ENCODE results near the gene DEFB131B.
"Not testable (repeated sequence)": the region's sequence is repeated elsewhere in the genome, so short reads cannot be mapped to it uniquely, and the experiment has no call there.

- TF ChIP-seq POLR2AphosphoS5, CTCF (IDR thresholded peaks at IDR 0.05): not testable (repeated sequence)
These were observed 11.1 kb downstream of the DEFB131B start for GRCh38 chr11:71889181-71889872.
